Caco-2 (cell line): ENCODE data around the gene LDLRAD4. TPM values are rescaled to one million over a fixed set of nuclear protein-coding genes. Genes with fewer than 3 reads are reported as not detected.

ENCODE experiments used
- BruUV-seq: library from RNA; stranded (reverse); fragments of 400-500 nt; replicated peaks from 2 replicates; lab custom pipeline; 2021; lab: Mats Ljungman, UMichigan
- CTCF ChIA-PET: fragments of 300-600 bp; sonication (Branson Sonifier 250); formaldehyde crosslinking; loops from one replicate; lab custom pipeline; 2022; ENCODE audit warnings: antibody characterized with exemption; lab: Charles Lee
- POLR2A ChIA-PET: fragments of 300-600 bp; sonication (Branson Sonifier 250); formaldehyde crosslinking; loops from one replicate; lab custom pipeline; 2022; ENCODE audit warnings: antibody characterized with exemption; lab: Charles Lee
- DNase-seq, 2 experiments: peaks; one replicate each; pipeline versions ENCODE4 v3.0.0 to v3.0.0-alpha.2; 2020 to 2022
- H3K27me3 ChIP-seq: replicated peaks from 2 replicates; pipeline ENCODE4 v1.6.0; 2011; ENCODE audit warnings: low read length; ENCODE audit not compliant: control insufficient read depth, insufficient read depth
- H3K36me3 ChIP-seq: 2 replicates; pipeline ENCODE4 v1.5.1; 2011; ENCODE audit warnings: low read length; ENCODE audit not compliant: control insufficient read depth, insufficient read depth
- H3K4me1 ChIP-seq: fragments of 250-450 bp; sonication (Bioruptor Pico); 2 replicates; pipeline ENCODE4 v1.5.1; 2020; ENCODE audit warnings: mild to moderate bottlenecking
- H3K4me3 ChIP-seq: 2 replicates; pipeline ENCODE4 v1.5.1; 2011; ENCODE audit warnings: low read depth, mild to moderate bottlenecking, control low read depth, low read length
- H3K9me3 ChIP-seq: fragments of 250-450 bp; sonication (Bioruptor Pico); 2 replicates; pipeline ENCODE4 v1.5.1; 2020; ENCODE audit warnings: mild to moderate bottlenecking, moderate library complexity
- H3K27ac Mint-ChIP-seq: one replicate; pipeline ENCODE4 v1.8.0; 2022; ENCODE audit warnings: mixed read lengths; ENCODE audit not compliant: unreplicated experiment
- H3K27me3 Mint-ChIP-seq: one replicate; pipeline ENCODE4 v1.8.0; 2022; ENCODE audit warnings: mixed read lengths; ENCODE audit not compliant: insufficient read depth, unreplicated experiment
- H3K36me3 Mint-ChIP-seq: one replicate; pipeline ENCODE4 v1.8.0; 2022; ENCODE audit warnings: mild to moderate bottlenecking, mixed read lengths; ENCODE audit not compliant: insufficient read depth, unreplicated experiment
- H3K4me1 Mint-ChIP-seq: one replicate; pipeline ENCODE4 v1.8.0; 2022; ENCODE audit warnings: low read depth, mixed read lengths; ENCODE audit not compliant: unreplicated experiment
- H3K4me3 Mint-ChIP-seq: one replicate; pipeline ENCODE4 v1.8.0; 2022; ENCODE audit warnings: mild to moderate bottlenecking, moderate library complexity, mixed read lengths; ENCODE audit not compliant: unreplicated experiment
- H3K9me3 Mint-ChIP-seq: one replicate; pipeline ENCODE4 v1.8.0; 2022; ENCODE audit warnings: mixed read lengths; ENCODE audit not compliant: unreplicated experiment
- CTCF ChIP-seq, 2 experiments: fragments of 200-600 bp in 1 of 2; IDR thresholded peaks; 1 replicate in 1 of 2; 2 replicates in 1 of 2; pipeline versions ENCODE4 v1.5.1 to v1.8.0; 2011 to 2022; ENCODE audit warnings: antibody characterized with exemption in 1 of 2, control low read depth in 1 of 2, inconsistent platforms in 1 of 2, low read depth in 1 of 2, low read length in 1 of 2, mild to moderate bottlenecking in 1 of 2, moderate library complexity in 1 of 2; ENCODE audit not compliant: insufficient read depth in 1 of 2, severe bottlenecking in 1 of 2, unreplicated experiment in 1 of 2
- intact Hi-C: fragments of 100-400 bp; cut with micrococcal nuclease; formaldehyde crosslinking; loops from one replicate; pipeline ENCODE4 v1.10.0; 2022; ENCODE audit not compliant: unreplicated experiment
- total RNA-seq: library from RNA; stranded (reverse); gene quantifications from 2 replicates; pipeline ENCODE4 v1.2.3, GENCODE V29; 2022

Gene LDLRAD4
- total RNA-seq, 1 experiment from 2014 or later: 1.2 TPM

DNA sequence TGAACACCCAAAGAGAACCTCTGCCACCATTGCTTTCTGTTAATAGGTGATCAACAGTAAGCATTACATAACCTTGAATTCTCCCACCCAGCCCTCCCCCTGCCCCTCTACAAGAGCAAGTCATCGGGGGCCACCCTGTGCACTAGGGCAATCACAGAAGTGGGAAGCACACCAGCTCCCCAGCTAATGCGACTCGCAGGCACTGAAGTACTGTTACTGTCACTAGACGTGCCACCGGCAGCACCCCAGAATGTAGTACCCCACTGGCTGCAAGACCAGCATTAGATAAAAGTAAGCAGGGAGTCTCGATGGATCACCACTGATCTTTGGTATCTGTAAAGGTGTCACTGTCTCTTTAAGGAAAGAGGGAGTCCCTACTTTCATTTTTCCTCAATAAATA is 340.2 kb downstream of the LDLRAD4 start:
- DNase-seq: no peak
- Histone ChIP-seq H3K4me1 (no peaks in the 10 kb centered on the region), H3K4me3 (no peak overlapping the region), H3K27me3 (no peaks in the 10 kb centered on the region), H3K36me3 (no peaks in the 10 kb centered on the region), H3K9me3 (no peaks in the 10 kb centered on the region)
- Mint-ChIP-seq H3K27me3 (peaks cover 13% of the 10 kb centered on the region), H3K4me1 (no peaks in the 10 kb centered on the region), H3K27ac (no peak overlapping the region), H3K9me3 (no peaks in the 10 kb centered on the region), H3K36me3 (no peaks in the 10 kb centered on the region), H3K4me3 (no peak overlapping the region)
- ChIA-PET POLR2A (no interaction called here), CTCF (interaction anchor here (0.7 to 0.9 kb wide), 3 partner anchors 67 to 254 kb away, joined by 3 to 5 read pairs (median 3); no protein-coding TSS in a partner anchor)
- intact Hi-C loops: loop anchor here (1.0 to 5.0 kb wide), 3 partner anchors 72 to 243 kb away; partner anchors contain the start of genes FAM210A and RNMT
- BruUV-seq: no TSS peak
- no peak for TF ChIP-seq CTCF (IDR thresholded peaks at IDR 0.05; ENCODE audit: insufficient read depth in 1 of 2, low read depth in 1 of 2, low read length in 1 of 2, severe bottlenecking in 1 of 2, unreplicated experiment in 1 of 2)

- TF ChIP-seq CTCF (IDR thresholded peaks at IDR 0.05; ENCODE audit: insufficient read depth in 1 of 2, low read depth in 1 of 2, low read length in 1 of 2, severe bottlenecking in 1 of 2, unreplicated experiment in 1 of 2): no peak
- intact Hi-C loops: loop anchor here (5.0 kb wide), 1 partner anchor 168 kb away; the partner anchor contains the start of genes FAM210A and RNMT
- CTCF ChIA-PET: no interaction called here
Observed at GRCh38 chr18:13559754-13560153, 341.2 kb downstream of the LDLRAD4 start.

GRCh38 chr18:13560306-13560705 is 341.7 kb downstream of the LDLRAD4 start:
- Histone ChIP-seq H3K36me3 (no peaks in the 10 kb centered on the region), H3K9me3 (no peaks in the 10 kb centered on the region), H3K27me3 (no peaks in the 10 kb centered on the region), H3K4me3 (no peak overlapping the region), H3K4me1 (no peaks in the 10 kb centered on the region)
- intact Hi-C loops: no loop called here
- Mint-ChIP-seq H3K27me3 (peaks cover 11% of the 10 kb centered on the region), H3K36me3 (no peaks in the 10 kb centered on the region), H3K4me3 (no peak overlapping the region), H3K27ac (no peak overlapping the region), H3K9me3 (no peaks in the 10 kb centered on the region), H3K4me1 (no peaks in the 10 kb centered on the region)
- BruUV-seq: no TSS peak
- TF ChIP-seq CTCF (IDR thresholded peaks at IDR 0.05; ENCODE audit: insufficient read depth in 1 of 2, low read depth in 1 of 2, low read length in 1 of 2, severe bottlenecking in 1 of 2, unreplicated experiment in 1 of 2): no peak
- no peak for DNase-seq
- CTCF ChIA-PET: no interaction called here
- POLR2A ChIA-PET: no interaction called here

More at GRCh38 chr18:13559754-13560153, 341.2 kb downstream of the LDLRAD4 start:
- POLR2A ChIA-PET: no interaction called here
- Mint-ChIP-seq H3K9me3 (no peaks in the 10 kb centered on the region), H3K4me1 (no peaks in the 10 kb centered on the region), H3K27me3 (peaks cover 11% of the 10 kb centered on the region), H3K36me3 (no peaks in the 10 kb centered on the region), H3K4me3 (no peak overlapping the region), H3K27ac (no peak overlapping the region)
- Histone ChIP-seq H3K36me3 (no peaks in the 10 kb centered on the region), H3K9me3 (no peaks in the 10 kb centered on the region), H3K4me1 (no peaks in the 10 kb centered on the region), H3K4me3 (no peak overlapping the region), H3K27me3 (no peaks in the 10 kb centered on the region)
- no peak for DNase-seq
- no TSS peak for BruUV-seq
